Fibroblast of lung (primary cell): Measurements from ENCODE around the gene CHN1. TPM values are rescaled to one million over a fixed set of nuclear protein-coding genes. Genes with fewer than 3 reads are reported as not detected.
A peak's percentile ranks its signal among the peaks of the same experiment; 100 is the strongest.

Experiments
- DNase-seq, 2 donors: peaks; one replicate each; pipeline versions ENCODE4 v3.0.0 to v3.0.0-alpha.2; 2010; ENCODE audit warnings: low read depth in 2 of 2
- H2AFZ ChIP-seq: 2 replicates; pipeline ENCODE4 v1.5.1; 2012; ENCODE audit warnings: low read length, control low read depth, inconsistent platforms
- H3K27ac ChIP-seq: 2 replicates; pipeline ENCODE4 v1.5.1; 2011; ENCODE audit warnings: low read length, control low read depth; ENCODE audit not compliant: insufficient read depth
- H3K27me3 ChIP-seq: 2 replicates; pipeline ENCODE4 v1.5.1; 2011; ENCODE audit warnings: mild to moderate bottlenecking, low read length; ENCODE audit not compliant: control insufficient read depth, insufficient read depth
- H3K36me3 ChIP-seq: 2 replicates; pipeline ENCODE4 v1.5.1; 2011; ENCODE audit warnings: low read length; ENCODE audit not compliant: control insufficient read depth, insufficient read depth
- H3K4me1 ChIP-seq: 2 replicates; pipeline ENCODE4 v1.5.1; 2011; ENCODE audit warnings: low read length; ENCODE audit not compliant: control insufficient read depth, insufficient read depth; ENCODE audit errors: extremely low read depth
- H3K4me2 ChIP-seq: 2 replicates; pipeline ENCODE4 v1.5.1; 2011; ENCODE audit warnings: low read length, control low read depth; ENCODE audit not compliant: insufficient read depth; ENCODE audit errors: extremely low read depth
- H3K4me3 ChIP-seq, 4 experiments: fragments of 200-600 bp in 1 of 4; sonication (generic) in 1 of 4; replicated peaks in 1 of 4; 2 replicates each; pipeline ENCODE4 v1.5.1; 2011 to 2016; ENCODE audit warnings: low read length in 4 of 4, low read depth in 3 of 4, mild to moderate bottlenecking in 3 of 4, control low read depth in 2 of 4, inconsistent platforms in 1 of 4, mixed read lengths in 1 of 4; ENCODE audit not compliant: insufficient read depth in 1 of 4; ENCODE audit errors: control extremely low read depth in 1 of 4
- H3K79me2 ChIP-seq: 2 replicates; pipeline ENCODE4 v1.5.1; 2012; ENCODE audit warnings: mild to moderate bottlenecking, low read length, inconsistent platforms; ENCODE audit not compliant: control insufficient read depth, insufficient read depth
- H3K9ac ChIP-seq: 2 replicates; pipeline ENCODE4 v1.5.1; 2011; ENCODE audit warnings: mild to moderate bottlenecking, low read length, control low read depth; ENCODE audit not compliant: insufficient read depth
- H3K9me3 ChIP-seq: 2 replicates; pipeline ENCODE4 v1.5.1; 2012; ENCODE audit warnings: low read depth, low read length; ENCODE audit not compliant: control insufficient read depth, insufficient read depth
- H4K20me1 ChIP-seq: 2 replicates; pipeline ENCODE4 v1.5.1; 2011; ENCODE audit warnings: low read length; ENCODE audit not compliant: control insufficient read depth, insufficient read depth; ENCODE audit errors: extremely low read depth
- CTCF ChIP-seq, 2 donors: IDR thresholded peaks in 1 of 2; conservative IDR thresholded peaks in 1 of 2; 1 replicate in 1 of 2; 2 replicates in 1 of 2; pipeline ENCODE4 v1.5.1; 2011 to 2012; ENCODE audit warnings: low read length in 2 of 2, control low read depth in 1 of 2, inconsistent platforms in 1 of 2, low read depth in 1 of 2, mild to moderate bottlenecking in 1 of 2
- EZH2 ChIP-seq: IDR thresholded peaks from 2 replicates; pipeline ENCODE4 v1.5.1; 2012; ENCODE audit warnings: low read length, control low read depth, mild to moderate bottlenecking; ENCODE audit errors: missing control alignments
- polyA plus RNA-seq, 2 donors: library from polyadenylated mRNA; depleted of rRNA in 1 of 2; stranded (reverse) in 1 of 2; unstranded in 1 of 2; fragments of >200 nt; gene quantifications; 2 replicates each; pipeline ENCODE4 v1.2.1, GENCODE V29; 2011 to 2012; ENCODE audit warnings: missing spikeins in 1 of 2
- total RNA-seq: library from RNA; depleted of rRNA; stranded (reverse); fragments of >200 nt; gene quantifications from 2 replicates; pipeline ENCODE4 v1.2.1, GENCODE V29; 2014

The CHN1 gene
- total and polyA plus RNA-seq, 2 donors (not counting 1 experiment from before 2014, with no cell fraction given), result 203 to 904 TPM

- Histone ChIP-seq H3K79me2 (peaks cover 38% of the 10 kb centered on the region), H3K9ac (no peak overlapping the region), H4K20me1 (no peaks in the 10 kb centered on the region), H3K4me3 (no peak overlapping the region), H3K36me3 (peaks cover 11% of the 10 kb centered on the region), H3K27ac (no peak overlapping the region), H3K9me3 (no peaks in the 10 kb centered on the region), H3K4me2 (no peak overlapping the region), H2AFZ (no peak overlapping the region), H3K4me1 (peaks cover 9% of the 10 kb centered on the region), H3K27me3 (no peaks in the 10 kb centered on the region)
- DNase-seq, result no peak
- TF ChIP-seq EZH2, result no peak
- no peak for TF ChIP-seq CTCF (conservative IDR thresholded peaks at IDR 0.05 in 1 of 2, IDR thresholded peaks at IDR 0.05 in 1 of 2; ENCODE audit: low read depth in 1 of 2, low read length in 2 of 2)
Observed at GRCh38 chr2:174820361-174820760, 184.8 kb downstream of the CHN1 start.

GRCh38 chr2:174815526-174815925 lies 189.7 kb downstream of the CHN1 start:
- no peaks in the 10 kb centered on the region for H3K9me3 ChIP-seq
- no peak overlapping the region for H3K9ac ChIP-seq
- no peak overlapping the region for H3K4me2 ChIP-seq
- peaks cover 17% of the 10 kb centered on the region for H3K79me2 ChIP-seq
- H3K27ac ChIP-seq, result no peak overlapping the region
- peaks cover 9% of the 10 kb centered on the region for H3K4me1 ChIP-seq
- H3K36me3 ChIP-seq, result peaks cover 5% of the 10 kb centered on the region
- no peak overlapping the region for H2AFZ ChIP-seq
- no peaks in the 10 kb centered on the region for H3K27me3 ChIP-seq
- H4K20me1 ChIP-seq, result no peaks in the 10 kb centered on the region
- DNase-seq, result peak in 1 of 2 donors; percentile 37
- TF ChIP-seq CTCF (conservative IDR thresholded peaks at IDR 0.05 in 1 of 2, IDR thresholded peaks at IDR 0.05 in 1 of 2; ENCODE audit: low read depth in 1 of 2, low read length in 2 of 2) (no peak), EZH2 (no peak)
- H3K4me3 ChIP-seq, result no peak overlapping the region

- Histone ChIP-seq H4K20me1 (no peaks in the 10 kb centered on the region), H3K79me2 (peaks cover 14% of the 10 kb centered on the region), H3K27ac (no peak overlapping the region), H3K27me3 (no peaks in the 10 kb centered on the region), H3K4me1 (peaks cover 20% of the 10 kb centered on the region), H3K9me3 (no peaks in the 10 kb centered on the region), H3K4me3 (no peak overlapping the region), H3K36me3 (peaks cover 10% of the 10 kb centered on the region), H3K4me2 (no peak overlapping the region), H3K9ac (no peak overlapping the region), H2AFZ (no peak overlapping the region)
- TF ChIP-seq CTCF (conservative IDR thresholded peaks at IDR 0.05 in 1 of 2, IDR thresholded peaks at IDR 0.05 in 1 of 2; ENCODE audit: low read depth in 1 of 2, low read length in 2 of 2) (no peak), EZH2 (no peak)
- no peak for DNase-seq
Observed at GRCh38 chr2:174812037-174812436, 193.1 kb downstream of the CHN1 start.
